Colonic mucosa (tissue), 4 donors: Measurements from ENCODE around the gene SLC2A3. TPM values are rescaled to one million over a fixed set of nuclear protein-coding genes. Genes with fewer than 3 reads are reported as not detected.

Experiments
- DNase-seq: peaks from one replicate; pipeline ENCODE4 v3.0.0-alpha.2; 2020
- H3K27ac ChIP-seq: fragments of 200-600 bp; one replicate; pipeline ENCODE4 v1.8.0; 2021
- H3K27me3 ChIP-seq: fragments of 200-600 bp; one replicate; pipeline ENCODE4 v1.8.0; 2021
- H3K36me3 ChIP-seq: fragments of 200-600 bp; one replicate; pipeline ENCODE4 v1.8.0; 2021
- H3K4me1 ChIP-seq: fragments of 200-600 bp; one replicate; pipeline ENCODE4 v1.8.0; 2021; ENCODE audit warnings: mild to moderate bottlenecking
- H3K4me3 ChIP-seq: fragments of 200-600 bp; one replicate; pipeline ENCODE4 v1.8.0; 2021
- H3K9ac ChIP-seq, 2 donors: one replicate each; pipeline ENCODE4 v1.7.0; 2013; ENCODE audit warnings: control low read depth in 2 of 2, low read depth in 2 of 2, low read length in 2 of 2
- H3K9me3 ChIP-seq: fragments of 200-600 bp; one replicate; pipeline ENCODE4 v1.8.0; 2021
- intact Hi-C: fragments of 100-400 bp; cut with DNase I; formaldehyde crosslinking; loops from one replicate; pipeline ENCODE4 v1.14.1; 2022
- total RNA-seq, 2 donors: library from RNA; stranded (reverse); fragmentation: NEBNext Ultra II Directional in 1 of 2; extraction: Animal tissue kit (Norgen Biotek cat#: 25700) in 1 of 2; gene quantifications; one replicate each; pipeline ENCODE4 v1.2.1, GENCODE V29; 2021
- TF ChIP-seq, protein P1 (sequence below): fragments of 200-600 bp; IDR thresholded peaks from one replicate; pipeline ENCODE4 v1.8.0; 2022; ENCODE audit warnings: antibody characterized with exemption, mild to moderate bottlenecking
- donor health status: healthy.
- donor health status: DM: no; HTN: no; CAD: no.
- donor health status: DM: no; HTN: no; CAD: no.

Gene SLC2A3
- total RNA-seq, 2 donors from 2014 or later = 21.6 to 29.0 TPM

DNA sequence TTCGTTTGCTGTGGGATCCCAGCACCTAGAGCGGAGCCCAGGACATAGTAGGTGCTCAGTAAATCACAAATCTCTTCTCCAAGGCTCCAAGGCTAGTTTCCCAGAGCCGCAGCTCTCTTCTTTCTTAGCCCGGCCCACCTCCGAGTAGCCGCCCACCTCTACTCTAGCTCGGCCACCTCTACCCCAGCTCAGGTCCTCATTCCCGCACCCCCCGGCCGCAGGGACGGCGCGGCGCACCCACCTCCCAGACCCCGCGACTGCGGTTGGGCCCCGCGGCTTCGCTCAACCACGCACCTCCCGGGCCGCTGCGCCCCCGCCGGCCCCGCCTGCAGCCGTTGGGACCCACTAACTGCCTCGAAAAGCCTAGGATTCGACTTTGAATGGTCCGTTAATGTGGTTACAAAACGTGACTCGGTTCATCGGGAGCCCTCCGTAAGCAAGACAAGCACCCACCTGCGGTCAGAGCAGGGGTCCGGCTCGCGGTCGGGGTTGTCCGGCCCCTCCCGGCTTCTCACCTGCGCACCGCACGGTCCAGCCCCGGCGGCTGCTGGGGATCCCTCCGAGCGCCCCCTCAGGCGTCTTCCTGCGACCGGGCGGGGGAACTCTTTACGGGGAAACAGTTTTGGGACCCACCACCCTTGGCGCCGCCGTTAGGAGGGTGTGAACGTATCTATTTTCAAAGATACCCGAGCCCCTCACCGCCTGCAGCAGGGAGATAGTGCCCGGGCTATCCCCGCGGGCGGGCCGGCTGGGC lies 63.2 kb downstream of the SLC2A3 start, which contains the start of gene SLC2A14:
SLC2A14 (minus strand) TSS at position 350 of the 754 bp plus-strand sequence. CDS start 3,035 bp downstream, outside the sequence.
- no peak within 1 kb of the TSS for H3K9ac ChIP-seq
- intact Hi-C loops = no loop called here
- no peaks in the 10 kb centered on the region for H3K4me1 ChIP-seq
- no peak within 1 kb of the TSS for H3K4me3 ChIP-seq
- H3K27ac ChIP-seq = no peak within 1 kb of the TSS
- H3K27me3 ChIP-seq = peaks cover 7% of the 10 kb centered on the region
- no peaks in the 10 kb centered on the region for H3K9me3 ChIP-seq
- DNase-seq = no peak
- no peaks in the 10 kb centered on the region for H3K36me3 ChIP-seq
- TF ChIP-seq, protein P1, sequence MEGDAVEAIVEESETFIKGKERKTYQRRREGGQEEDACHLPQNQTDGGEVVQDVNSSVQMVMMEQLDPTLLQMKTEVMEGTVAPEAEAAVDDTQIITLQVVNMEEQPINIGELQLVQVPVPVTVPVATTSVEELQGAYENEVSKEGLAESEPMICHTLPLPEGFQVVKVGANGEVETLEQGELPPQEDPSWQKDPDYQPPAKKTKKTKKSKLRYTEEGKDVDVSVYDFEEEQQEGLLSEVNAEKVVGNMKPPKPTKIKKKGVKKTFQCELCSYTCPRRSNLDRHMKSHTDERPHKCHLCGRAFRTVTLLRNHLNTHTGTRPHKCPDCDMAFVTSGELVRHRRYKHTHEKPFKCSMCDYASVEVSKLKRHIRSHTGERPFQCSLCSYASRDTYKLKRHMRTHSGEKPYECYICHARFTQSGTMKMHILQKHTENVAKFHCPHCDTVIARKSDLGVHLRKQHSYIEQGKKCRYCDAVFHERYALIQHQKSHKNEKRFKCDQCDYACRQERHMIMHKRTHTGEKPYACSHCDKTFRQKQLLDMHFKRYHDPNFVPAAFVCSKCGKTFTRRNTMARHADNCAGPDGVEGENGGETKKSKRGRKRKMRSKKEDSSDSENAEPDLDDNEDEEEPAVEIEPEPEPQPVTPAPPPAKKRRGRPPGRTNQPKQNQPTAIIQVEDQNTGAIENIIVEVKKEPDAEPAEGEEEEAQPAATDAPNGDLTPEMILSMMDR = no peak

DNA sequence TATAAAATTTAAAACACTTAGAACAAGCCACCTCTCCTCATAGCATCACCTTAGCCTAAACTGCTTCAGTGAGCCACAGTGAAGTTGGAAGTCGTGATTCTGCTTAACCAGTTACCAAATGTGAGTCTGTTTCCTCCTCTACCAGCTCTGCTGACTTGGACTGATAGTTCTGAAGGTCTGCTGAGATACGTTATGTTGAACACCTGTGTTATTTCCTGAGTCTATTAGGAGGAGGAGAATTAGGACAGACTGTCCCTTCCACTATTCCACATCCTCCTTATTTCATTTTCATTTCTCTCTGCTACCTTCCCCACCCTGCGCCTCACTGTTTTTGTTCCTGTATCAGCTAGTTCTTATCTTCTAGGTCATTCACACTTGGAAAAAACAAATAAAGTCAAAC lies 65.7 kb downstream of the SLC2A3 start:
- no peak for DNase-seq
- intact Hi-C loops = no loop called here
- no peaks in the 10 kb centered on the region for H3K9me3 ChIP-seq
- no peak overlapping the region for H3K4me3 ChIP-seq
- no peaks in the 10 kb centered on the region for H3K4me1 ChIP-seq
- no peaks in the 10 kb centered on the region for H3K36me3 ChIP-seq
- no peak overlapping the region for H3K9ac ChIP-seq
- no peak overlapping the region for H3K27ac ChIP-seq
- TF ChIP-seq, protein P1 = no peak
- H3K27me3 ChIP-seq = peaks cover 7% of the 10 kb centered on the region

Other genes with a start within 250 kb of the SLC2A3 start
- not detected for gene GDF3, start 240.4 kb downstream of the SLC2A3 start, total RNA-seq
- not detected for gene DPPA3, start 224.8 kb downstream of the SLC2A3 start, total RNA-seq
- gene CLEC4C, start 188.8 kb downstream of the SLC2A3 start, total RNA-seq = not detected
- not detected for gene NANOGNB, start 171.0 kb downstream of the SLC2A3 start, total RNA-seq
- under 1 TPM in 1 of 2 donors, not detected in 1; 0.40 TPM for gene NANOG, start 146.8 kb downstream of the SLC2A3 start, total RNA-seq
- 1 to 10 TPM in 1 of 2 donors, under 1 TPM in 1; 0.35 to 1.0 TPM for gene SLC2A14, start 63.3 kb downstream of the SLC2A3 start, total RNA-seq
- gene FOXJ2, start 96.5 kb upstream of the SLC2A3 start, total RNA-seq = 10 to 100 TPM; 10.7 to 14.9 TPM
- gene C3AR1, start 130.2 kb upstream of the SLC2A3 start, total RNA-seq = 1 to 10 TPM; 1.8 to 7.9 TPM
- 10 to 100 TPM; 43.7 to 46.1 TPM for gene NECAP1, start 146.1 kb upstream of the SLC2A3 start, total RNA-seq
- gene CLEC4A, start 187.4 kb upstream of the SLC2A3 start, total RNA-seq = 1 to 10 TPM; 1.8 TPM
- gene ZNF705A, start 220.8 kb upstream of the SLC2A3 start, total RNA-seq = not detected